Bone marrow (tissue), 2 donors: ENCODE data around the gene HECTD4.
"Not testable (repeated sequence)": the region's sequence is repeated elsewhere in the genome, so short reads cannot be mapped to it uniquely, and the experiment has no call there.

Source experiments
- DNase-seq, 2 donors: peaks; one replicate each; lab custom pipeline; 2025; lab: John Stamatoyannopoulos, UW

The HECTD4 gene

GRCh38 chr12:112261559-112261958, 120.7 kb downstream of the HECTD4 start:
- no peak for DNase-seq

- no peak for DNase-seq
These were observed 123.3 kb downstream of the HECTD4 start for GRCh38 chr12:112258926-112259325.

- no peak for DNase-seq
These were observed 125.5 kb downstream of the HECTD4 start for GRCh38 chr12:112256780-112257179.

GRCh38 chr12:112252184-112252583, 130.0 kb downstream of the HECTD4 start:
- DNase-seq, result no peak

GRCh38 chr12:112244902-112245301, 137.3 kb downstream of the HECTD4 start:
- DNase-seq, result not testable (repeated sequence)

GRCh38 chr12:112243255-112244110, 138.7 kb downstream of the HECTD4 start:
- no peak for DNase-seq

- DNase-seq, result no peak
These were observed 141.1 kb downstream of the HECTD4 start for GRCh38 chr12:112241176-112241575.

GRCh38 chr12:112239881-112240280, 142.3 kb downstream of the HECTD4 start:
- no peak for DNase-seq

GRCh38 chr12:112239020-112239419, 143.2 kb downstream of the HECTD4 start:
- no peak for DNase-seq

GRCh38 chr12:112238441-112238840, 143.8 kb downstream of the HECTD4 start:
- no peak for DNase-seq

- no peak for DNase-seq
These were observed 145.4 kb downstream of the HECTD4 start for GRCh38 chr12:112236786-112237185.

GRCh38 chr12:112236386-112236785, 145.8 kb downstream of the HECTD4 start:
- DNase-seq, result no peak

GRCh38 chr12:112234303-112234702, 147.9 kb downstream of the HECTD4 start:
- no peak for DNase-seq

GRCh38 chr12:112233242-112233641, 149.0 kb downstream of the HECTD4 start:
- DNase-seq, result no peak

GRCh38 chr12:112230136-112230535, 152.1 kb downstream of the HECTD4 start:
- no peak for DNase-seq

- DNase-seq, result no peak
These were observed 155.5 kb downstream of the HECTD4 start for GRCh38 chr12:112226768-112227167.

- DNase-seq, result not testable (repeated sequence)
These were observed 161.6 kb downstream of the HECTD4 start for GRCh38 chr12:112220628-112221027.

- no peak for DNase-seq
These were observed 163.0 kb downstream of the HECTD4 start for GRCh38 chr12:112219195-112219594.

GRCh38 chr12:112218150-112218549, 164.1 kb downstream of the HECTD4 start:
- DNase-seq, result no peak

- DNase-seq, result no peak
These were observed 164.6 kb downstream of the HECTD4 start for GRCh38 chr12:112217647-112218046.

- DNase-seq, result no peak
These were observed 166.0 kb downstream of the HECTD4 start for GRCh38 chr12:112216223-112216622.

GRCh38 chr12:112214064-112214463, 168.2 kb downstream of the HECTD4 start:
- no peak for DNase-seq

GRCh38 chr12:112208301-112208910, 173.8 kb downstream of the HECTD4 start:
- DNase-seq, result no peak
